Measurements from ENCODE around the gene DCTD. TPM values are rescaled to one million over a fixed set of nuclear protein-coding genes. Genes with fewer than 3 reads are reported as not detected.

The DCTD gene
- total and polyA plus RNA-seq, 2 of the 13 experiments (the other 11 are each of a cell fraction or from before 2014, with no cell fraction given) = 85.1 to 95.3 TPM

DNA sequence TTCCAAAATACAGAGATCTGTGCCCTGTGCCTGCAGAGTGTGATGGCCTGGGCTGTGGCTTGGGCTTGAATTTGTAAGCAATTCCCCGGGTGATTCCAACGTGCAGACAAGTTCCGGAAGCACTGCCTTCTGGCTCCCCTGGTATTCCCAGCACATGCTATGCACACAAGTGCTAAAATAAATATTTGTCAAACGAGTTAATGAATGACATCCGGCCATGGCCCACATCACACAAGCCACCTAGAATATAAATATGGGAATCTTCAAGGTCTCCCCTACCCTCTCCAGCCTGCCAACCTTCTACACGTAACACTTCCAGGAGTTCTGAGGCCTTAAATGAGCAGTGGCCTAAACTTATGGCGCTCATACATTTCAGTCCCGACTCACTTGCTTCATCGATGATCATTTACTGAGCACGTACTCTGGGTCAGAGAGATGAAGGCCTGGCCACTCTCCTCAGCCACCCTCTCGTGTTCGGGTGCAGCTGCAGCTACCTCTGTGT lies 21.3 kb downstream of the DCTD start (continued):
- TF ChIP-seq GLI4 (CRISPR knock-in tag; IDR thresholded peaks at IDR 0.05; ENCODE audit: borderline replicate concordance) = no peak
- TF ChIP-seq TBX3 (IDR thresholded peaks at IDR 0.05; ENCODE audit: borderline replicate concordance) = peak; percentile 77
- TF ChIP-seq, protein P1, sequence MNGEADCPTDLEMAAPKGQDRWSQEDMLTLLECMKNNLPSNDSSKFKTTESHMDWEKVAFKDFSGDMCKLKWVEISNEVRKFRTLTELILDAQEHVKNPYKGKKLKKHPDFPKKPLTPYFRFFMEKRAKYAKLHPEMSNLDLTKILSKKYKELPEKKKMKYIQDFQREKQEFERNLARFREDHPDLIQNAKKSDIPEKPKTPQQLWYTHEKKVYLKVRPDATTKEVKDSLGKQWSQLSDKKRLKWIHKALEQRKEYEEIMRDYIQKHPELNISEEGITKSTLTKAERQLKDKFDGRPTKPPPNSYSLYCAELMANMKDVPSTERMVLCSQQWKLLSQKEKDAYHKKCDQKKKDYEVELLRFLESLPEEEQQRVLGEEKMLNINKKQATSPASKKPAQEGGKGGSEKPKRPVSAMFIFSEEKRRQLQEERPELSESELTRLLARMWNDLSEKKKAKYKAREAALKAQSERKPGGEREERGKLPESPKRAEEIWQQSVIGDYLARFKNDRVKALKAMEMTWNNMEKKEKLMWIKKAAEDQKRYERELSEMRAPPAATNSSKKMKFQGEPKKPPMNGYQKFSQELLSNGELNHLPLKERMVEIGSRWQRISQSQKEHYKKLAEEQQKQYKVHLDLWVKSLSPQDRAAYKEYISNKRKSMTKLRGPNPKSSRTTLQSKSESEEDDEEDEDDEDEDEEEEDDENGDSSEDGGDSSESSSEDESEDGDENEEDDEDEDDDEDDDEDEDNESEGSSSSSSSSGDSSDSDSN (CRISPR knock-in tag; IDR thresholded peaks at IDR 0.05) = 0 out of 2 replicates have a peak, but pooled peaks have one; percentile 22
- peak; percentile 11; the same call in 1 of the 2 replicates for TF ChIP-seq ZNF7 (CRISPR knock-in tag; IDR thresholded peaks at IDR 0.05)
- TF ChIP-seq U2AF1 (optimal IDR thresholded peaks at IDR 0.05; ENCODE audit: low read depth, low read length) = no peak
- peak; percentile 80 for TF ChIP-seq ZMYM4 (CRISPR knock-in tag; IDR thresholded peaks at IDR 0.05)
- no peak; the same call in 1 of the 2 replicates for TF ChIP-seq ZNF816 (CRISPR knock-in tag; IDR thresholded peaks at IDR 0.05; ENCODE audit: borderline replicate concordance)
- TF ChIP-seq ZNF713 (CRISPR knock-in tag; IDR thresholded peaks at IDR 0.05) = no peak
- peak; percentile 86 for TF ChIP-seq ZNF441 (CRISPR knock-in tag; IDR thresholded peaks at IDR 0.05; ENCODE audit: borderline replicate concordance)
- no peak for TF ChIP-seq NFE2L1 (CRISPR knock-in tag; IDR thresholded peaks at IDR 0.05; ENCODE audit: borderline replicate concordance)
- TF ChIP-seq TCF12 (IDR thresholded peaks at IDR 0.05) = no peak
- peak; percentile 89 for TF ChIP-seq TCF12 (CRISPR knock-in tag; IDR thresholded peaks at IDR 0.05)
- peak; percentile 75; the same call in 1 of the 2 replicates for TF ChIP-seq FOXK1 (CRISPR knock-in tag; IDR thresholded peaks at IDR 0.05; ENCODE audit: borderline replicate concordance, low read depth)
- TF ChIP-seq ZMYM2 (CRISPR knock-in tag; IDR thresholded peaks at IDR 0.05) = peak; percentile 79
- TF ChIP-seq HMG20A (CRISPR knock-in tag; IDR thresholded peaks at IDR 0.05; ENCODE audit: borderline replicate concordance) = peak; percentile 83; the same call in 1 of the 2 replicates
- TF ChIP-seq, protein P2, sequence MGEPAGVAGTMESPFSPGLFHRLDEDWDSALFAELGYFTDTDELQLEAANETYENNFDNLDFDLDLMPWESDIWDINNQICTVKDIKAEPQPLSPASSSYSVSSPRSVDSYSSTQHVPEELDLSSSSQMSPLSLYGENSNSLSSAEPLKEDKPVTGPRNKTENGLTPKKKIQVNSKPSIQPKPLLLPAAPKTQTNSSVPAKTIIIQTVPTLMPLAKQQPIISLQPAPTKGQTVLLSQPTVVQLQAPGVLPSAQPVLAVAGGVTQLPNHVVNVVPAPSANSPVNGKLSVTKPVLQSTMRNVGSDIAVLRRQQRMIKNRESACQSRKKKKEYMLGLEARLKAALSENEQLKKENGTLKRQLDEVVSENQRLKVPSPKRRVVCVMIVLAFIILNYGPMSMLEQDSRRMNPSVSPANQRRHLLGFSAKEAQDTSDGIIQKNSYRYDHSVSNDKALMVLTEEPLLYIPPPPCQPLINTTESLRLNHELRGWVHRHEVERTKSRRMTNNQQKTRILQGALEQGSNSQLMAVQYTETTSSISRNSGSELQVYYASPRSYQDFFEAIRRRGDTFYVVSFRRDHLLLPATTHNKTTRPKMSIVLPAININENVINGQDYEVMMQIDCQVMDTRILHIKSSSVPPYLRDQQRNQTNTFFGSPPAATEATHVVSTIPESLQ (CRISPR knock-in tag; conservative IDR thresholded peaks at IDR 0.05) = 0 out of 2 replicates have a peak, but pooled peaks have one; percentile 32
- no peak for TF ChIP-seq ISX (CRISPR knock-in tag; conservative IDR thresholded peaks at IDR 0.05)
- TF ChIP-seq ATF1 (CRISPR knock-in tag; IDR thresholded peaks at IDR 0.05) = peak; percentile 54
- TF ChIP-seq, protein P3, sequence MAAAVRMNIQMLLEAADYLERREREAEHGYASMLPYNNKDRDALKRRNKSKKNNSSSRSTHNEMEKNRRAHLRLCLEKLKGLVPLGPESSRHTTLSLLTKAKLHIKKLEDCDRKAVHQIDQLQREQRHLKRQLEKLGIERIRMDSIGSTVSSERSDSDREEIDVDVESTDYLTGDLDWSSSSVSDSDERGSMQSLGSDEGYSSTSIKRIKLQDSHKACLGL (CRISPR knock-in tag; IDR thresholded peaks at IDR 0.05) = peak; percentile 65; the same call in 1 of the 2 replicates
- TF ChIP-seq ZNF607 (CRISPR knock-in tag; IDR thresholded peaks at IDR 0.05; ENCODE audit: borderline replicate concordance) = peak; percentile 66
- TF ChIP-seq ZNF577 (CRISPR knock-in tag; IDR thresholded peaks at IDR 0.05; ENCODE audit: borderline replicate concordance, low read depth) = no peak
- peak; percentile 59; the same call in 1 of the 2 replicates for TF ChIP-seq ZNF143 (CRISPR knock-in tag; IDR thresholded peaks at IDR 0.05)
- TF ChIP-seq, protein P4, sequence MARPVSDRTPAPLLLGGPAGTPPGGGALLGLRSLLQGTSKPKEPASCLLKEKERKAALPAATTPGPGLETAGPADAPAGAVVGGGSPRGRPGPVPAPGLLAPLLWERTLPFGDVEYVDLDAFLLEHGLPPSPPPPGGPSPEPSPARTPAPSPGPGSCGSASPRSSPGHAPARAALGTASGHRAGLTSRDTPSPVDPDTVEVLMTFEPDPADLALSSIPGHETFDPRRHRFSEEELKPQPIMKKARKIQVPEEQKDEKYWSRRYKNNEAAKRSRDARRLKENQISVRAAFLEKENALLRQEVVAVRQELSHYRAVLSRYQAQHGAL (CRISPR knock-in tag; IDR thresholded peaks at IDR 0.05; ENCODE audit: not compliant biosample characterization) = peak; percentile 71
- TF ChIP-seq, protein P5, sequence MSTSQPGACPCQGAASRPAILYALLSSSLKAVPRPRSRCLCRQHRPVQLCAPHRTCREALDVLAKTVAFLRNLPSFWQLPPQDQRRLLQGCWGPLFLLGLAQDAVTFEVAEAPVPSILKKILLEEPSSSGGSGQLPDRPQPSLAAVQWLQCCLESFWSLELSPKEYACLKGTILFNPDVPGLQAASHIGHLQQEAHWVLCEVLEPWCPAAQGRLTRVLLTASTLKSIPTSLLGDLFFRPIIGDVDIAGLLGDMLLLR (CRISPR knock-in tag; IDR thresholded peaks at IDR 0.05) = 0 out of 2 replicates have a peak, but pooled peaks have one; percentile 65
- TF ChIP-seq ZNF547 (CRISPR knock-in tag; IDR thresholded peaks at IDR 0.05) = no peak; the same call in 1 of the 2 replicates

Measured in HepG2 (cell line).